Activated CD4-positive, CD25-positive, alpha-beta regulatory T cell treated with anti-CD3 and anti-CD28 coated beads, Interleukin-2, amount 50 U/mL, for 24 hours (primary cell): ENCODE data around the gene CNTNAP1.

Source experiments
- ATAC-seq, 2 donors: fragments of 150-1000 bp; cut with Tn5 transposase; one replicate each; pipeline ENCODE4 v1.10.0; 2021; ENCODE audit warnings: mild to moderate bottlenecking in 1 of 2, moderate library complexity in 1 of 2

CNTNAP1 gene

DNA sequence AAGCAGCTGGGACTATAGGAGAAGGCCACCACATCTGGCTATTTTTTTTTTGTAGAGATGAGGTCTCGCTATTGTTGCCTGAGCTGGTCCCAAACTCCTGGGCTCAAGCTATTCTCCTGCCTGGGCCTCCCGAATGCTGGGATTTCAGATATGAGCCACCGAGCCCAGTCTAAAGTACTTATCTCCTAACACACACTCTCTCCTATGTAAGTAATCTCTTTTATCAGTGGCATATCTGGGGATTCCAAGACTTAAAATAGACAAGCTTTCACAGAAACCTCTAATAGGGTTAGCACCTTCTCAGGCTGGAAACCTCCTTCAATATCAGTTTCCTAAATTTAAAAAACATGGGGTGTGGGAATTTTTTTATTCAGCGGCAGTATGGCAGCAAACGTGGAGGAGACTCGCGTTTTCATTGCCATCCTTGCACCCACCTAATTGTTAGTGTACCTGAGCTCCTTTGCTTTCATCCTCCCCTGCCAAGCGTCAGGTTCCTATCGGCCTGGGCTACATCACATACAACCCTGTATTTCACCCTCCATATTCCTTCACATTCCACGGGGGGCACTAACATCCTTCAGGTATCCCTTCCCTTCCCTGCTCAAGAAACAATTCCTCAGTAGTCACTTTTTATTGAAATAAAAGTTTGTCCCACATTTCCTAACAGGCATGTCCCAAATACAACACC, 61.4 kb downstream of the CNTNAP1 start:
- no peak for ATAC-seq

DNA sequence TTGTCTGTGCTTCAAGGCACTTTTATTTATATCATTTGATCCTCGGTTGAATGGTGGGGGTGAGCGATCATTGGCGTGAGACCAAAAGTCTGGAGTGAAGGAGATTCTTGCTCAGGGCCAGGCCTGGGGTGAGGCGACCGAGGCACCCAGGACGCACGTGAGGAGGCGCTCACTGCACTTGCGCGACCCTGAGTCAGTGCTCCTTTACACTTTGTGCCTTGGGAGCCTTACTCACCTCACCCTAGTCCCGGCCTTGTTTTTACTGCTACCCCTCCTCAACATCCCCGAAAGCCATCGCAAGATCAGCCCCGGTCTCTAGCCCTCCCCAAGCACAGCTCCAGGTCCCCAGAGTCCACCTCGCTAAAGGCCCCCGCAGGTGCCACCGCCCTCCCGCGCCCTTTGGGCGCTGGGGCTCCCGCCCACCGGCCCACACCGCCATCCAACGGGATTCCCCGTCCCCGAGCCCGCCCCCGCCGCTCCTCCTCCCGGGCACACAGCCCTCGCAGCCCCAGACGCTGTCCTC, 62.0 kb downstream of the CNTNAP1 start:
- peak; percentile 89 to 91 for ATAC-seq

DNA sequence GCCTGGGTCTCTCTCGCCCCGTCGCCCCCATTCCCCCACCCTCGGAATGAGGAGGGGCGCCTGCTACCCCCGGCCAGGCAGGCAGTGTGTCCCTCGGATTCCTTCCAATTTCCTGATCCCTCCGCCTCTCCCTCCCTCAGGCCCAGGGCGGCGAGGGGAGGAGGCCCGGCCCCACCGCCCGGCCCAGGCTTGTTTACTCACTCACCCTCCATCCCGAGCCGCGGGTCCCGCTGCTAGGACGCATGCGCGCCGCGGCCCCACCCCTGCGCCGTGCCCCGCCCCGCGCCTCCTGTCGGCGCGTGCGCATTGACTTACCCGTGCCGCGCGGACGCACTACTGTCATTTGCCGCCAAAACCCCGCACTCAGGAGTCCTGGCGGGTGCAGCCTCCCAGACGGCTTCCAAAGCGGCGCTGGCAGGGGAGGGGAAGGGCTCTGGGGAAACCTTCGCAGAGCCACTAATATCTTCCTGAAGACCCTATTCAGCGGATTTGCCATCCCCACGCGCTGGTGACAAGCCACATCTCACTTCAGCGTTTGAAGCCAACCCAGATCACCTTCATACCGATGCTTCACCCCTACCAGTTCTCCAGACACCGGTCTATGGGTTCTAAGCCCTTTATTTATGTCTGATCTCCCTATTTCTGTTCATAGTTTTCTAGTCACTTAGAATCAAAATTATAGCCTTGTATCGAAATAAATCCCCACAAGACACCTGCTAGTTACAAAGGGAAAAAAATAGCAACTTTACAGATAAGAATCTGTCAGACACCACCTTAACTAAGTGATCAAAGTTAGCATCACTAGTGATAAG, 62.7 kb downstream of the CNTNAP1 start, which contains the start of gene EZH1:
Gene EZH1 (minus strand): TSS at position 235 of the 812 bp plus-strand sequence. CDS start 16,099 bp downstream, outside the sequence.
- ATAC-seq, result peak; percentile 83 to 87

DNA sequence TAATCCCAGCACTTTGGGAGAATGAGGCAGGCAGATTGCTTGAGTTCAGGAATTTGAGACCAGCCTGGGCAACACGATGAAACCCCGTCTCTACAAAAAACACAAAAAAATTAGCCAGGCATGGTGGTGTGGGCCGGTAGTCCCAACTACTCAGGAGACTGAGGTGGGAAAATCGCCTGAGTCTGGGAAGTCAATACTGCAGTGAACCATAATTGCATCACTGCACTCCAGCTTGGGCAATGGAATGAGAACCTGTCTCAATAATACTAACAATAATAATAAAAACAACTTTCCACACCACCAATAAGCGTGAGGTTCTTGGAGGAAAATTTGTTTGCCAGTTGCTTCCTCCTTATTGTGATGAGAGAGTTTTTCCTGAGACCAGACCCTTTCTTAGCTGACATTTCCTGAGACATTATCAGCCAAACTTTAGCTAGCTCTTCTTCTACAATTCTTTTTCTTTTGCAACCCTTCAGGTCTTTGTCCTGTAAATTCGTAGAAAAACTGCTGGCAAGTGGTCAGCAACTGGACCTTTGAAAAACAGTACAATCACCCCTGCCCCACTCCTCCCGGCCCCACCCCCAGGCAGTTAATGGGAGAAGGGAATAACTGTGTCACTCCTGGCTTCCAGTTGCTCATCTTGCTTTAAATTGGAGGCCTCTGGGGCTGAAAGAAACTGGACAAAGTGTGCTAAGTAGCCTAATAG, 66.0 kb downstream of the CNTNAP1 start:
- ATAC-seq, result no peak

DNA sequence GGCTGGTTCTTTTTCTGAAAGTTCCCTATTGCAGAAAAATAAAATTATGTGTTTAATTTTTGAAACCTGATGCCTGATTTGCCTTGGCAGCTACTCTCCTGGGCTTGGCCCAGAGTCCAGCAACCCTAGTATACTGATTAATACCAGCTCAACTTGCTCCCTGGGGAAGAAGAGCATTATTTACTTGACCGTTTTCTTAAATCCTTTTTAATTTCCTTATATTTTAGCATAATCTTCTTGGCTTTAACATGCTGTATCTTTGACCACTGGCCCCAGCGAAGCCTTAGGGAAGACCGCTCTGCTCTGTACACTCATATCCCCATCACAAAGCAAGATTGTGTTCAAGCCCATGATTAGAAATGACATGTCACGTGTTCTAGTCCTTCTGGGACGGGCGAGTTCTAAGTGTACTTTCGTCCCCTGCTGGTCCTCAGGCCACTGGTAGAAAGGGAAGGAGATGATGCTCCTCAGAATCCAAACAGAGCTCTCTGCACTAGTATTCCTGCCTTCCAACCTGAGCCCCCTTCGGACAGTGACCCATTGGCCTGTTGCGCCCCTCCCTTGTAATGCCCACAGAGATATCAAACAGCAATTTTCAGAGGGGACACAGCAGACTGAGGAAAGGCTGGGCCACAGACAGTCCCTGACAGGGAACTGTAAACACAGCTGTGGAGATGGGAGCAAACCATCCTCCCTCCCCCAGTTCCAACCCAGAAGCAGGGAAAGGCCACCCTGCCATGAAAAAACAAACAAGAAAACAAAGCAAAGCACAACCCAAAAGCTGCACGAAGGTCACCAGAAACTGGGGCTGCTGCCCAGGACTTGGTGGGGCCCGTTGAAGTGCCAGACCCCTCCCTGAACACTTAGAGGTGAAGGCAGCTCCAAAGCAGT, 66.8 kb downstream of the CNTNAP1 start:
- no peak for ATAC-seq
